Measurements from ENCODE around the gene MYO5B. TPM values are rescaled to one million over a fixed set of nuclear protein-coding genes. Genes with fewer than 3 reads are reported as not detected.

MYO5B gene
- total RNA-seq, 1 donor from 2014 or later, result 1.5 TPM

GRCh38 chr18:50030146-50030545, 164.8 kb downstream of the MYO5B start:
- Mint-ChIP-seq H3K27me3 (ENCODE audit: unreplicated experiment) (no peaks in the 10 kb centered on the region), H3K4me1 (ENCODE audit: unreplicated experiment) (no peaks in the 10 kb centered on the region), H3K4me3 (ENCODE audit: unreplicated experiment) (no peak overlapping the region), H3K9me3 (ENCODE audit: unreplicated experiment) (no peaks in the 10 kb centered on the region), H3K27ac (ENCODE audit: unreplicated experiment) (no peak overlapping the region), H3K36me3 (ENCODE audit: low read depth, unreplicated experiment) (no peaks in the 10 kb centered on the region)
- DNase-seq (ENCODE audit: low spot score), result no peak
- no peak for TF ChIP-seq CTCF (IDR thresholded peaks at IDR 0.05; ENCODE audit: unreplicated experiment)

GRCh38 chr18:50027996-50028395, 167.0 kb downstream of the MYO5B start:
- H3K27me3 Mint-ChIP-seq (ENCODE audit: unreplicated experiment), result no peaks in the 10 kb centered on the region
- no peak for DNase-seq (ENCODE audit: low spot score)
- H3K4me3 Mint-ChIP-seq (ENCODE audit: unreplicated experiment), result no peak overlapping the region
- TF ChIP-seq CTCF (IDR thresholded peaks at IDR 0.05; ENCODE audit: unreplicated experiment), result no peak
- H3K36me3 Mint-ChIP-seq (ENCODE audit: low read depth, unreplicated experiment), result no peaks in the 10 kb centered on the region
- no peak overlapping the region for H3K27ac Mint-ChIP-seq (ENCODE audit: unreplicated experiment)
- no peaks in the 10 kb centered on the region for H3K4me1 Mint-ChIP-seq (ENCODE audit: unreplicated experiment)
- no peaks in the 10 kb centered on the region for H3K9me3 Mint-ChIP-seq (ENCODE audit: unreplicated experiment)

- Mint-ChIP-seq H3K4me1 (ENCODE audit: unreplicated experiment) (no peaks in the 10 kb centered on the region), H3K27me3 (ENCODE audit: unreplicated experiment) (peaks cover 1% of the 10 kb centered on the region), H3K36me3 (ENCODE audit: low read depth, unreplicated experiment) (no peaks in the 10 kb centered on the region), H3K9me3 (ENCODE audit: unreplicated experiment) (no peaks in the 10 kb centered on the region), H3K4me3 (ENCODE audit: unreplicated experiment) (no peak overlapping the region), H3K27ac (ENCODE audit: unreplicated experiment) (no peak overlapping the region)
- no peak for TF ChIP-seq CTCF (IDR thresholded peaks at IDR 0.05; ENCODE audit: unreplicated experiment)
- no peak for DNase-seq (ENCODE audit: low spot score)
Measured at GRCh38 chr18:50024466-50024865, 170.5 kb downstream of the MYO5B start.

GRCh38 chr18:50022985-50023384, 172.0 kb downstream of the MYO5B start:
- TF ChIP-seq CTCF (IDR thresholded peaks at IDR 0.05; ENCODE audit: unreplicated experiment), result no peak
- Mint-ChIP-seq H3K27me3 (ENCODE audit: unreplicated experiment) (peaks cover 1% of the 10 kb centered on the region), H3K9me3 (ENCODE audit: unreplicated experiment) (no peaks in the 10 kb centered on the region), H3K27ac (ENCODE audit: unreplicated experiment) (no peak overlapping the region), H3K36me3 (ENCODE audit: low read depth, unreplicated experiment) (no peaks in the 10 kb centered on the region), H3K4me3 (ENCODE audit: unreplicated experiment) (no peak overlapping the region), H3K4me1 (ENCODE audit: unreplicated experiment) (no peaks in the 10 kb centered on the region)
- DNase-seq (ENCODE audit: low spot score), result no peak

DNA sequence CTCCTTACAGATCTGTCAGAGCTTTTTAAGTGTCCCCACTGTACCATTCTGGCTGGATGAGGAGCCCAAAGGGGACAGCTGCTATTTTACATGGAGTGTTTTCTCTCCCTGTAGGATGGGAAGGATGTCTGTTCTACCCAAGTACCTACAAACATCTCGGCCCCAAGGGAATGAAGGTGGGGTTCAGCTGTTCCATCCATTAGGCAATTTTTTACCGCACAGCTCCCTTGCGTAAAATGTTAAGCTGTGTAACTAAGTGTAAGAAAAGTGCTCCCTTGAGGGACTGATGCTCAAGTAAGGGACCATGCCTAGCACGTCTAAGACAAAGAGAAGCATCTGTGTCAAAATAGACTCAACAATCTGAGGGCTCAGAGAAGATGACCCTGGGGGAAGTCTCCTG, 180.3 kb downstream of the MYO5B start:
- Mint-ChIP-seq H3K4me3 (ENCODE audit: unreplicated experiment) (no peak overlapping the region), H3K36me3 (ENCODE audit: low read depth, unreplicated experiment) (no peaks in the 10 kb centered on the region), H3K4me1 (ENCODE audit: unreplicated experiment) (no peaks in the 10 kb centered on the region), H3K9me3 (ENCODE audit: unreplicated experiment) (no peaks in the 10 kb centered on the region), H3K27me3 (ENCODE audit: unreplicated experiment) (no peaks in the 10 kb centered on the region), H3K27ac (ENCODE audit: unreplicated experiment) (no peak overlapping the region)
- DNase-seq (ENCODE audit: low spot score), result no peak
- no peak for TF ChIP-seq CTCF (IDR thresholded peaks at IDR 0.05; ENCODE audit: unreplicated experiment)
